Prostate gland (tissue), 2 donors: ENCODE results near the gene SLC27A6. TPM values are rescaled to one million over a fixed set of nuclear protein-coding genes. Genes with fewer than 3 reads are reported as not detected.

Experiments used
- DNase-seq: peaks from one replicate; pipeline ENCODE4 v3.0.0-alpha.2; 2019; ENCODE audit warnings: low spot score
- H3K27ac ChIP-seq, 2 donors: fragments of 200-600 bp; sonication (generic); 2 replicates each; pipeline ENCODE4 v1.5.1; 2017 to 2019
- H3K27me3 ChIP-seq: fragments of 200-600 bp; sonication (generic); replicated peaks from 2 replicates; pipeline ENCODE4 v1.5.1; 2019; ENCODE audit not compliant: insufficient read depth
- H3K36me3 ChIP-seq, 2 donors: fragments of 200-600 bp; sonication (generic); 1 replicate in 1 of 2; 2 replicates in 1 of 2; pipeline versions ENCODE4 v1.5.1 to v1.8.1; 2017 to 2019
- H3K4me1 ChIP-seq: fragments of 200-600 bp; sonication (generic); replicated peaks from 2 replicates; pipeline ENCODE4 v1.5.1; 2019
- H3K4me3 ChIP-seq, 2 donors: fragments of 200-600 bp; sonication (generic); 2 replicates each; pipeline ENCODE4 v1.5.1; 2017 to 2019
- H3K9me3 ChIP-seq: fragments of 200-600 bp; sonication (generic); 2 replicates; pipeline ENCODE4 v1.5.1; 2017
- CTCF ChIP-seq, 4 experiments: fragments of 200-600 bp in 2 of 4; fragments of 450-650 bp in 2 of 4; sonication (generic) in 2 of 4; IDR thresholded peaks; 1 replicate in 3 of 4; 2 replicates in 1 of 4; pipeline ENCODE4 v1.5.1; 2016 to 2019; ENCODE audit warnings: antibody characterized with exemption in 4 of 4, mild to moderate bottlenecking in 2 of 4, moderate library complexity in 2 of 4
- POLR2A ChIP-seq: fragments of 450-650 bp; IDR thresholded peaks from one replicate; pipeline ENCODE4 v1.6.1; 2016; ENCODE audit warnings: antibody characterized with exemption, mild to moderate bottlenecking
- POLR2AphosphoS5 ChIP-seq: sonication (generic); formaldehyde crosslinking; IDR thresholded peaks from one replicate; pipeline ENCODE4 v1.6.1; 2017; ENCODE audit warnings: antibody characterized with exemption
- WGBS: methylation state at CpG from one replicate; pipeline ENCODE4 v1.1.5; 2018; 5-methylcytosine and 5-hydroxymethylcytosine counted together
- intact Hi-C: fragments of 100-400 bp; cut with DNase I; formaldehyde crosslinking; loops from one replicate; pipeline ENCODE4 v1.14.2; 2022
- total RNA-seq, 2 donors: library from RNA; depleted of rRNA; stranded (reverse); fragments of >200 nt; gene quantifications; one replicate each; pipeline ENCODE4 v1.1.0, GENCODE V29; 2016

SLC27A6 gene
- total RNA-seq, 2 donors from 2014 or later = 1.1 to 25.3 TPM

GRCh38 chr5:129082225-129083136 is 117.2 kb downstream of the SLC27A6 start:
- H3K9me3 ChIP-seq = no peaks in the 10 kb centered on the region
- no peaks in the 10 kb centered on the region for H3K36me3 ChIP-seq
- H3K27me3 ChIP-seq = no peaks in the 10 kb centered on the region
- no peak for DNase-seq
- no peak overlapping the region for H3K4me3 ChIP-seq
- WGBS = 84% methylated on average over 6 of the region's 6 CpGs
- no peaks in the 10 kb centered on the region for H3K4me1 ChIP-seq
- TF ChIP-seq POLR2A (no peak), CTCF (IDR thresholded peaks at IDR 0.05) (no peak), POLR2AphosphoS5 (no peak)
- intact Hi-C loops = no loop called here
- H3K27ac ChIP-seq = no peak overlapping the region

Other genes with a start within 250 kb of the SLC27A6 start
- 10 to 100 TPM; 31.1 to 48.1 TPM for gene ISOC1, start 129.3 kb downstream of the SLC27A6 start, total RNA-seq